ENCODE measurements around the gene PDZRN4. TPM values are rescaled to one million over a fixed set of nuclear protein-coding genes. Genes with fewer than 3 reads are reported as not detected.

PDZRN4 gene
- total and polyA plus RNA-seq, 12 donors = 0.28 to 2.3 (median 1.0) TPM

GRCh38 chr12:41459111-41459905 lies 271.2 kb downstream of the PDZRN4 start:
- no peak overlapping the region for H3K27ac ChIP-seq
- intact Hi-C loops (cut with DNase I) = no loop called here
- H3K27me3 ChIP-seq = no peaks in the 10 kb centered on the region
- H3K4me3 ChIP-seq = no peak overlapping the region
- no peaks in the 10 kb centered on the region for H3K36me3 ChIP-seq (replicated peaks in 1 of 2)
- TF ChIP-seq POLR2A (IDR thresholded peaks at IDR 0.05) = no peak
- no peak for TF ChIP-seq CTCF (IDR thresholded peaks at IDR 0.05)
- 47 to 71% (median 55%) methylated on average over 2 of the region's 2 CpGs for WGBS, 4 donors
- H3K4me1 ChIP-seq (replicated peaks in 1 of 2) = no peaks in the 10 kb centered on the region
- H3K9me3 ChIP-seq (replicated peaks in 1 of 3) = no peaks in the 10 kb centered on the region
- DNase-seq = no peak

DNA sequence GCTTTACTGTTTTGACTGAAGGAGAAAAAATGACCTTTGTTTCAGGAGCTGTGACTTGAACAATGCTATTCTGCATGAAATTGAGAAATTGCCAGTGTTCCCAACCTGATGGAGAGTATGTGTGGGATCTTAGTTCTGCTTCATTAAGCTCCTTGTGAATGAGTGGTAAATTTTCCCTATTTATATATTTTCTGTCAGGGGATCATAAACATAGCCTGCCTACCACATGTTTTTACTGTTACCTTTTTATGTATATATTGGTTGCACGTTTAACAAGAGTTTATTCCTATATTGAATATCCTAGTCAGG lies 271.7 kb downstream of the PDZRN4 start:
- WGBS, 4 donors = 81 to 89% (median 81%) methylated on average over 1 of the region's 1 CpG
- H3K9me3 ChIP-seq (replicated peaks in 1 of 3) = no peaks in the 10 kb centered on the region
- no peaks in the 10 kb centered on the region for H3K27me3 ChIP-seq
- H3K27ac ChIP-seq = no peak overlapping the region
- no peak overlapping the region for H3K4me3 ChIP-seq
- no peak for DNase-seq
- intact Hi-C loops (cut with DNase I) = no loop called here
- no peaks in the 10 kb centered on the region for H3K4me1 ChIP-seq (replicated peaks in 1 of 2)
- TF ChIP-seq CTCF (IDR thresholded peaks at IDR 0.05) (no peak), POLR2A (IDR thresholded peaks at IDR 0.05) (no peak)
- no peaks in the 10 kb centered on the region for H3K36me3 ChIP-seq (replicated peaks in 1 of 2)

- TF ChIP-seq CTCF (IDR thresholded peaks at IDR 0.05) = no peak
- TF ChIP-seq POLR2A (IDR thresholded peaks at IDR 0.05) = no peak
- no peak overlapping the region for H3K4me3 ChIP-seq
- H3K27ac ChIP-seq = no peak overlapping the region
- WGBS, 4 donors = 68 to 83% (median 78%) methylated on average over 3 of the region's 3 CpGs
- H3K36me3 ChIP-seq (replicated peaks in 1 of 2) = no peaks in the 10 kb centered on the region
- no peak for DNase-seq
- no peaks in the 10 kb centered on the region for H3K27me3 ChIP-seq
- no peaks in the 10 kb centered on the region for H3K9me3 ChIP-seq (replicated peaks in 1 of 3)
- no peaks in the 10 kb centered on the region for H3K4me1 ChIP-seq (replicated peaks in 1 of 2)
- intact Hi-C loops (cut with DNase I) = no loop called here
Measured at GRCh38 chr12:41460906-41461305, 272.8 kb downstream of the PDZRN4 start.

DNA sequence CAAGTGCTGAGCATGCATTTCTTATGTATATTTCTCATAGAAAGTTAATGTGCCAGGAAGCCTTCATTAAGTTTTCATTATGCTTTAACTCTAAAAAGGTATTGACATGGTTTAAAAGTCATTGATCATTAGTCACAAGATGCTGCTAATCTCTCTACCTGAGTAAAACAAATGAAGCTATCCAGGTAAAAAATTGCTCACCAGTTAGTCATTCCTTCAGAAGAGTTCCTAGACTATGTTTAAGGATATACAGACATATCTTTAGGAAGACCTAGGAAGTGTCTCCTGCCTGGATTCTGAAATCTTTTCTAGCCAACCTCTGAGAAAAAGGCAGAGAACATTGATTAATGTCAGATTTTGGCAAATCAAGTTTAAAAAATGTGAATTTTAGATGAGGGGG lies 274.2 kb downstream of the PDZRN4 start:
- intact Hi-C loops (cut with DNase I) = no loop called here
- Histone ChIP-seq H3K4me1 (replicated peaks in 1 of 2) (no peaks in the 10 kb centered on the region), H3K27me3 (no peaks in the 10 kb centered on the region), H3K9me3 (replicated peaks in 1 of 3) (no peaks in the 10 kb centered on the region), H3K36me3 (replicated peaks in 1 of 2) (no peaks in the 10 kb centered on the region), H3K27ac (no peak overlapping the region), H3K4me3 (no peak overlapping the region)
- TF ChIP-seq CTCF (IDR thresholded peaks at IDR 0.05) (no peak), POLR2A (IDR thresholded peaks at IDR 0.05) (no peak)
- no peak for DNase-seq

Measured in adrenal gland (tissue), 12 donors.